Measurements from ENCODE around the gene POLE.

GRCh38 chr12:132665794-132666193 is 21.3 kb downstream of the POLE start:
- TF ChIP-seq POLR2A (IDR thresholded peaks at IDR 0.05), result no peak
- no peak for TF ChIP-seq CTCF (IDR thresholded peaks at IDR 0.05)

Measured in lower leg skin (tissue), 3 donors.